Measurements from ENCODE around the gene EDEM2.
A peak's percentile ranks its signal among the peaks of the same experiment; 100 is the strongest.
"Not testable (repeated sequence)": the region's sequence is repeated elsewhere in the genome, so short reads cannot be mapped to it uniquely, and the experiment has no call there.

EDEM2 gene

DNA sequence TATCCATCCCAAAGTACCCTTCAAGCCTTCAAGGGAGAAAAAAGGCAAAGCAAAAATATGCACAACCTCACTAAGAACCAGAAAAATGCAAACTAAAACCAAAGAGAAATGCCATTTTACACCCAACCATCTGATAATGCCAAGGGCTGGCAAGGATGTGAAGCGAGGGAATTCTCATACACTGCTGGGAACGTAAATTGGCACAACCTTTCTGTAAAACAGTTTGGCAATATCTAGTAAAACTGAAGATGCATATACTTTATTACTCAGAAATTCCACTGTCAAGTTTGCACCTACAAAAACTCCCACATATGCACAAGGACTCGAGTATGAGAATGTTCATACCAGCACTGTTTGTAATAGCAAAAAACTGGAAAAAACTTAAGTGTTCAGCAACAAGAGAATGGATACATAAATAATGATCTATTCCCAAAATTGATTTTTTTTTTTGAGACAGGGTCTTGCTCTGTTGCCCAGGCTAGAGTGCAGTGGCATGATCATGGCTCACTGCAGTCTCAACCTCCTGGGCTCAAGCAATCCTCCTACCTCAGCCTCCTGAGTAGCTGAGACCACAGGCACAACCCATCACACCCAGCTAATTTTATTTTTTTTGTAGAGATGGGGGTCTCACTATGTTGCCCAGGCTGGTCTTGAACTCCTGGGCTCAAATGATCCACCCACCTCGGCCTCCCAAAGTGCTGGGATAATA is 21.7 kb upstream of the EDEM2 start:
- DNase-seq: not testable (repeated sequence)

- DNase-seq: no peak
Measured at GRCh38 chr20:35167787-35168186, 20.7 kb upstream of the EDEM2 start.

- no peak for DNase-seq
Measured at GRCh38 chr20:35166242-35166830, 19.2 kb upstream of the EDEM2 start.

DNA sequence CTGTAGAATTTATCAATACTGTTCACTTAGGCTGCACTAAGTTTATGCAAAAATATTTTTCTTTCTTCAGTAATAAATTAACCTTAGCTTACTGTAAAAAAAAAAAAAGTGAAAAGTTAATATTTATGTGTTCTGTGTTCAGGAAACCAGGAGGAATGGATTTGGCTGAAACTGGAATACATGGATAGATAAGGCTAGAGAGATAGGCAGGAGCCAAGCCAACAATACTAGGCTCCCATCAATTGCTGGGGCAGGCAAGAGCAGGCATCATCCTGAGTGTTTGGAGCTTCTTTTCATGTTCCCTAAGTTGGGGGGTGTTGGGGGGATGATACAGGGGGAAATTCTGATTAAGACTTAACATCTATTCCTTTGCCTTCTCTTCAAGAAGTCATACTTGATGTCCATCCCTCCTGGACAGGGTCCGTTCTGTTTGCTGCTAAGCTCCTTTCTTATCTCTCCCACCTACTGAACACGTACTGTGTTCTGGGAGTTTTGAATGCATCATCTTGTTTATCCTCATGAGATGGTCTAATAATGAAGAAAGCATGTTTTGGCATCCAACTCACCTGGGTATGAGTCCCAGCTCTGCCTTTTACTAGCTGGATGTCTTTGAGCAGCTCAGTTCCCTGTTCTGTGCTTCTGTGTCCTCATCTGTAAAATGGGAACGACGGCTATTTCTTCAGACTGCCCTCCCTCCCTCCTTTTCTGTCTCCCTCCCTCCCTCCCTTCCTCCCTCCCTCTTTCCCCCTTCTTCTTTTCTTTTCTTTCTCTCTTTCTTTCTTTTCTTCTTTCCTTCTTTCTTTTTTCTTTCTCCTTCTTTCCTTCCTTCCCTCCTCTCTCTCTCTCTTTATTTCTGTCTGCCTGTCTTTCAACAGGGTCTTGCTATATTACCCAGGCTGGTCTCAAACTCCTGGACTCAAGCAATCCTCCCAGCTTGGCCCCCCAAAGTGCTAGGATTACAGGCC is 18.4 kb upstream of the EDEM2 start:
- DNase-seq: no peak

GRCh38 chr20:35164531-35164930 is 17.4 kb upstream of the EDEM2 start:
- DNase-seq: not testable (repeated sequence)

- DNase-seq: not testable (repeated sequence)
Measured at GRCh38 chr20:35160341-35160740, 13.2 kb upstream of the EDEM2 start.

- DNase-seq: no peak
Measured at GRCh38 chr20:35156978-35157377, 9.8 kb upstream of the EDEM2 start.

DNA sequence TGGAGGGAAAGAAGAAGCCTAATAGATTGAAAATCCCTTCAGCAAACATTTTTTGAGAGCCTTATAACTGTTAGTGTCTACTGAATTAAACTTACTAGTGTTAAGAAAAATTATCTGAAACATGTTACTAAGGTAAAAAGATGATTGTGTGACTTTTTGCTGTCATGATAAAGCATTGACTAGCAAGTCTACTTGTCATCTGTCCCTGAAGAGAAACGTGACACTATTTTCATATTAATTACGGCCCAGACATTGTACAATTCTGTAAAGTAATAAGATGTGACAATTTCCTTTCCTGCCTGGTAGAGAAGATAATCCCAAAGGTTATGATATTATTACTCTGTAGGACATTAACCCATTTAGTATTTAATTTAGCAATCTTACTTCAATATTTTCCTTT is 8.8 kb upstream of the EDEM2 start:
- DNase-seq: no peak

DNA sequence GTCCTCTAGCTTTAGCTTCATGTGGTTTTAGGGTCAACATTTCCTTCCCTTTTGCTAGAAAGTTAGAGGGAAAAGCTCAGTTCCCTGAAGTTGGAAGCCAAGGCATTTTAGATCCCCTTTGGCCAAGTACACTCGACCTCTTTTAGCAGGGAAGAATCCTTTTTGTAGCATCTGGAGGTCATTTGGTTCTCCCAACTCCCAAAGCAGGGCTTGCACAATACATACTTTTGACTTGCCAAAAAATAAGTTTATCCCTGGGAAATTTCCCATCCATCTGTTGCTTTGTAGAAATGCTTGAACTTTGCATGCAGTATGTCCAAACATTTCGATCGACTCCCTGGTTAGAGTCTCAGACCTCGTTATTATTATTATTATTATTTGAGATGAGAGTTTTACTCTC is 4.6 kb upstream of the EDEM2 start:
- DNase-seq: no peak

- DNase-seq: no peak
Measured at GRCh38 chr20:35150846-35151579, 3.9 kb upstream of the EDEM2 start.

DNA sequence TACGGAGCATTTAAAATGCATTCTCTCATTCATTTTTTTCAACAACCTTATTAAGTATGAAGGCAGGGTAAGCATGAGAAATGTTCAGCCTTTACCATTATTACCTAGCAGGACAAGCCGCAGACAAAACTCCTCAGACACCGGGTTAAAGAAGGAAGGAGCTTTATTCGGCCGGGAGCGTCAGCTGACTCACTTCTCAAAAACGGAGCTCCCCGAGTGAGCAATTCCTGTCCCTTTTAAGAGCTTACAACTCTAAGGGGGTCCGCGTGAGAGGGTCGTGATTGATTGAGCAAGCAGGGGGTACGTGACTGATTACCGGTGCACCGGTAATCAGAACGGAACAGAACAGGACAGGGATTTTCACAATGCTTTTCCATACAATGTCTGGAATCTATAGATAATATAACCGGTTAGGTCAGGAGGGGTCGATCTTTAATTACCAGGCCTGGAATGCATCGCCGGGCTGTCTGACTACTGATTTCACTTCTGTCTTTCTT is 487 bp upstream of the EDEM2 start:
- peak; percentile 41 for DNase-seq

DNA sequence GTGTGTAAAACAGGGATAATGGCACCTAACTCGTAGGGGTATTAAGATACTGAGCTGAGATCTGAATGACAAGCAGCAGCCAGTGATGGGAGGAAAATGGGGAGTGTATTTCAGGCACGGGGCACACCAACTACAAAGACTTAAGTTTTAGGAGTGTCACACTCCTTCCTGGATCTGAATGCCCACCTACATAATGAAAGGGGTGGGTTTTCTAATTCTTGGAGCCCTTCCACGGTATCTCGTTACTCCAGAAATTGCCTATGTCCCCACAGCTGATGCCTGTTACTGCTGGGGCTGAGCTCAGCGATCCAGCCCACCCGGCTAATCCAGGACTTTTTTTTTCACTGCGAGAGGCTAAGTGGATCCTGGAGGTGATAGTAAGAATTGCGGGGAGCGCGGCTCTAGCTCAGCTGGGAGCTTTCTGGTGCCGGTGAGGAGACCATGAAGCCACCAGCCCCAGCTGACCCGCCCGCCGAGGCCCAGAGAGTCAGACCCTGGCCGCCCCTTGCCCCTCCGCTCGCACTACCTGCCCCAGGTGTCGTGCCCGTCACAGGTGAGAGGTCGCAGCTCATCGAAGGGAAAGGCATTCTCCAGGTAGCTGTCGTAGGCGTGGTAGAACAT is 727 bp downstream of the EDEM2 start:
- DNase-seq: peak; percentile 33

DNA sequence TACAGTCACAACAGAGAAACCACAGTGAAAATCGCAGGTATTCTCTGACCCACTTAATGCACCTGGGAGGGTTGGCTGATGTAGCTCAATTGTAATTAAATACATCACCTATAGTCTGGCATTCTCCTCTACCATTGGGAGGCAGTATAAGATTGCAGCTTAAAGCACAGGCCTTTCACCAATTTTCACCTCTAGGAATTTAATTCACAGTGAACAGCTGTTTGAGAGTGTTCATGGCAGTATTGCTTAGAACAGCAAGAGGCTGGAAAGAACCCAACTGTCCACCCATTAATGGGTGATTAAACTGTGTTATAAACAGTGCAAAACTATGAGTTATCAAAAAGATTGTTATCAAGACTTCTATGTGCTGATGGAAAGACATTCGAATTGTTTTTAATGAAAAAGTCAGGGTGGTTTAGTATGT is 2.0 kb downstream of the EDEM2 start:
- DNase-seq: peak; percentile 81

DNA sequence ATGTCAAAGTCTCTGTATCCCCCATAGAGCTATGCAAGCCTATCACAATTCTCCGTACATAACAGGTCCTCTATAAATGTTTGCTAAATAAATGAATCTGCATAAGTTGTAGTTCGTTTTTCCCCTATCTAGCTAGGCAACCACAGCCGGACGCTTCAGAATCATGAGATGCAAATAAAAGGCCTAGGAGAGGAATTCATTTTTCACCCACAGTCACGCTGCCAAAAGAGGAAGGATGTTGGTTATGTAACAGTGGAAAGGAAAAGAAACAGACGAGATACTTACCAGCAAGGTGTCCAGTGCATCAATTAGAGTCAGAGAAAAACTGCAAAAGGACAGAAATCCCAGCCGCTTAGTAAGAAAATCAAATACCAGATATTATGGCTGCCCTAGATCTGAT is 2.4 kb downstream of the EDEM2 start:
- DNase-seq: no peak

- no peak for DNase-seq
Measured at GRCh38 chr20:35135867-35136586, 11.1 kb downstream of the EDEM2 start.

GRCh38 chr20:35134880-35135279 is 12.3 kb downstream of the EDEM2 start:
- no peak for DNase-seq

- DNase-seq: no peak
Measured at GRCh38 chr20:35134472-35134871, 12.7 kb downstream of the EDEM2 start.

- no peak for DNase-seq
Measured at GRCh38 chr20:35133735-35134134, 13.4 kb downstream of the EDEM2 start.

DNA sequence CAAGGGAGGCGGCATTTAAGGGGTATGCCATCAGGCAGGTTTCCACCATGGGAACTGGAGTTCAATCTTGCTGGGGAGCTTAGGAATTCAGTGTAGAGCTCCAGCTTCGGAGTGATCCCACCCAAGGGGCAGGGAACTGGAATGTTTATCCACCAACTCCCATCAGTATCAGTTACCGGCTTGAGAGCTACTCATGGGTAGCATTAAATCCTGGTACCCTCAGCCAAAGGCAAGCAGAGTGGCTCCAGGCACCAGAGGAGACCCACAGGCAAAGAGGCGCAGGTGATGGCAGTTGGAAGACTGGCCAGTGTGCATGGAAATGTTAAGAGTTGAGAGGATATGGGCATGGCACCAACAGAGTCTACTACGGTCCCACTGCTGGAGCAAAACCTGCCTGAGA is 14.1 kb downstream of the EDEM2 start:
- DNase-seq: no peak

GRCh38 chr20:35131934-35132333 is 15.2 kb downstream of the EDEM2 start:
- DNase-seq: no peak

GRCh38 chr20:35129647-35130069 is 17.5 kb downstream of the EDEM2 start:
- peak; percentile 27 for DNase-seq

DNA sequence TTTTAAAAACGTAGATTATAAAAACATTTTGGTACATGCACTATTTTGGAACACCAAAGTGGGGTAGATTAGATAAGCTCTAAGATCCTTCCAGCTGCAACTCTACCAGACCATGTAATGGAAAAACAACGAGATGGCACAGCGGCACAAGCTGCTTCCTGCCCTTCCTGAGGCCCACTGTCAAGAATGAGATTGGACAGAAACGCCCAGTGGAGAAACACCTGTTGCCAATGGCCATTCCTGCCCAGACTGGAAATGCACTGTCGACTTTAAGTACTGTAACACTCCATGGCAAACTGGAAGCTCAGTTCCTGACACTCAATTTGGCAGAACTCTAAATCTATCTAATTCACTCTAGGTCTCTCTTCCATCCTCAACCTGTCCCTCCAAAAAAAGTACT is 21.4 kb downstream of the EDEM2 start:
- DNase-seq: no peak

Measured in NCI-H510A treated with DMSO at 0.1 percent for 48 hours (cell line).